Fibroblast of pulmonary artery (primary cell): ENCODE results near the gene AP2S1.
"Not testable (repeated sequence)": the region's sequence is repeated elsewhere in the genome, so short reads cannot be mapped to it uniquely, and the experiment has no call there.

Experiments used
- DNase-seq: peaks from one replicate; pipeline ENCODE4 v3.0.0-alpha.2; 2010; ENCODE audit warnings: low read depth
- H3K4me3 ChIP-seq: replicated peaks from 2 replicates; pipeline ENCODE4 v1.5.1; 2011; ENCODE audit warnings: low read depth, mild to moderate bottlenecking, control low read depth, low read length, moderate library complexity
- TF ChIP-seq, protein P1 (sequence below): IDR thresholded peaks from 2 replicates; pipeline ENCODE4 v1.5.1; 2011; ENCODE audit warnings: mild to moderate bottlenecking, control low read depth, low read length, inconsistent platforms; ENCODE audit errors: missing control alignments

AP2S1 gene

DNA sequence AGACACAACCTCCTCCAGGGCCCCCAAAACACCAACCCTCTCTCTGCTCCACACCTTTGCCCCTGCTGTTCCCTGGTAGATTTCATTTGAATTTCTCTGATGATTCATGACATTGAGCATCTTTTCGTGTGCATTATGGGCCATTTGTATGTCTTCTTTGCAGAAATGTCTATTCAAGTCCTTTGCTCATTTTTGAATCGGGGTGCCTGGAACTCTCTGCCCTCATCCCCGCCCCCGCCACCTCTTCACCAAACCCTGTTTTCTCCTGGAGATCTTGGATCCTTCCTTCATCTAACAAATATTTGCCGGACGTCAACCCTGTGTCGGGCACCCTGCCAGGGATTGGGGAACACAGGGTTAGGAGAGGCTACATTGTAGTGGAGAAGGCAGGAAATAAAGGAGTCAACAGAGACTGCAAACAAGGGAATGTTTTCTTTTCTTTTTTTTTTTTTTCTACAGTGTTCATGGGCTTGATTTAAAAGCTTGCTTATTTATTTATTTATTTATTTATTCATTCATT lies 36.7 kb downstream of the AP2S1 start:
- TF ChIP-seq, protein P1, sequence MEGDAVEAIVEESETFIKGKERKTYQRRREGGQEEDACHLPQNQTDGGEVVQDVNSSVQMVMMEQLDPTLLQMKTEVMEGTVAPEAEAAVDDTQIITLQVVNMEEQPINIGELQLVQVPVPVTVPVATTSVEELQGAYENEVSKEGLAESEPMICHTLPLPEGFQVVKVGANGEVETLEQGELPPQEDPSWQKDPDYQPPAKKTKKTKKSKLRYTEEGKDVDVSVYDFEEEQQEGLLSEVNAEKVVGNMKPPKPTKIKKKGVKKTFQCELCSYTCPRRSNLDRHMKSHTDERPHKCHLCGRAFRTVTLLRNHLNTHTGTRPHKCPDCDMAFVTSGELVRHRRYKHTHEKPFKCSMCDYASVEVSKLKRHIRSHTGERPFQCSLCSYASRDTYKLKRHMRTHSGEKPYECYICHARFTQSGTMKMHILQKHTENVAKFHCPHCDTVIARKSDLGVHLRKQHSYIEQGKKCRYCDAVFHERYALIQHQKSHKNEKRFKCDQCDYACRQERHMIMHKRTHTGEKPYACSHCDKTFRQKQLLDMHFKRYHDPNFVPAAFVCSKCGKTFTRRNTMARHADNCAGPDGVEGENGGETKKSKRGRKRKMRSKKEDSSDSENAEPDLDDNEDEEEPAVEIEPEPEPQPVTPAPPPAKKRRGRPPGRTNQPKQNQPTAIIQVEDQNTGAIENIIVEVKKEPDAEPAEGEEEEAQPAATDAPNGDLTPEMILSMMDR: no peak
- DNase-seq: peak; percentile 92
- no peak overlapping the region for H3K4me3 ChIP-seq

DNA sequence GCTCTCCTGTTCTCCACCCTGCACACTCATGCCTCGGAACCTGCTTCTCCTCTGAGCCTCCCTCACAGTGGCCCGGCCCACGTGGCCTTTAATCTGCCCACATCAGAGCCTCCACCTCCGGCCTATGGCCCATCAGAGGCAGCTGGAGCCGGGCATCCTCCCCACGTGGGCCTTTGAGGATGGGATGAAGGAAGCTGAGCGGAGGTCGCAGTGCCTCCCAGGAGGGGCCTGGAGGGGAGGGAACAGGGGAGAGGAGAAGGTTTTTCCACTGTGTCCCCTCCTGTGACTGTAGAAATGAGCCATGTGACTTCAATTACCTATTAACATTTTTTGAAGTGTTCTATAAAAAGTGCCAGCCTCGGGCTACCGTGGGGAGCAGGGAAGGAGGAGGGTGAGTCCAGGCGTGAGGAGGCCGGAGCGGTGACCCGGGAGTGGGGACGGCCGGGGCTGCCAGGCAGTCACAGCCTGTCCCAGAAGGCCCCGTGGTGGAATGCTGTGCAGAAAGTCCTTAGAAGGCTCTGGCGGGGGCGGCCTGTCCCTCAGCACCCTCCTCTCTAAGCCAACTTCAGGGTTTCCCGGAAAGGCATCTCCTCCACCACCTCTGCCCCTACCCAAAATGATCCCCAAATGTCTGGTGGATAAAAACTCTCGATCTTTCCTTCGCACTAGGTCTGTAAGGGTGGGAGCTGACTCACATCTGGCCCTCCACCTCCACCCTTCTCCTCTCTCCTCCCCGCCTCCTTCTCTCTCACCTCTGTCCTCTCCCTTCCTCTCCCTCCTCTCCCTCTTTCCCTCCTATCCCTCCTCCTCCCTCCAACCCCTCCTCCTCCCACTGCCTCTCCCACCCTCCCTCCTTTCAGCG lies 37.4 kb downstream of the AP2S1 start:
- TF ChIP-seq, protein P1: no peak
- DNase-seq: peak; percentile 13
- no peak overlapping the region for H3K4me3 ChIP-seq

DNA sequence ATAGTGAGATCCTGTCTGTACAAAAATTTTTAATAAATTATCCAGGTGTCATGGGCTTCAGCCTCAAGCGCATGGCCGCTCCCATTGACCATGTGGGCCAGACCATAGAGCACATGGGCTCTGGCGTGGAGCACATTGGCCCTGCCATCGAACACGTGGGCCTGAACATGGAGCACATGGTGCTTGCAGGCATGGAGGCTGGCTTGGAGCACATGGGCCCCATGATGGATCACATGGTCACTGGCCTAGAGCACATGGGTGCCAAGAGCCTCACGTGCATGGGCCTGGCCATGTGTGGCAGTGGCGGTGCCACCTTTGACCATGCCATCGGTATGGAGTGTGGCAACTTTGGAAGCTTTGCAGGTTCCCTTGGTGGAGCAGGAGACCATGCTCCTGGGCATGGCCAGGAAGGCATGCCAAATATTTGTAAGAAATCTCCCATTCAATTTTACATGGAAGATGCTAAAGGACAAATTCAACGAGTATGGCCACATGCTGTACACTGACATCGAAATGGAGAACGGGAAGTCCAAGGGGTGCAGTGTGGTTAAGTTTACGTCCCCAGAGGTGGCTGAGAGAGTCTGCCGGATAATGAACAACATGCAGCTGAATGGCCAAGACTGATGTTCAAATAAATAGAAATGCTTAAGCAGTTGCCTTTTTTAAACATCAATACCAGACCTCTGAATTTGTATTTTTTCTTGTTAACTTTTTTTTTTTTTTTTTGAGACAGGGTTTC lies 40.9 kb downstream of the AP2S1 start:
- TF ChIP-seq, protein P1: no peak
- no peak overlapping the region for H3K4me3 ChIP-seq
- DNase-seq: no peak

DNA sequence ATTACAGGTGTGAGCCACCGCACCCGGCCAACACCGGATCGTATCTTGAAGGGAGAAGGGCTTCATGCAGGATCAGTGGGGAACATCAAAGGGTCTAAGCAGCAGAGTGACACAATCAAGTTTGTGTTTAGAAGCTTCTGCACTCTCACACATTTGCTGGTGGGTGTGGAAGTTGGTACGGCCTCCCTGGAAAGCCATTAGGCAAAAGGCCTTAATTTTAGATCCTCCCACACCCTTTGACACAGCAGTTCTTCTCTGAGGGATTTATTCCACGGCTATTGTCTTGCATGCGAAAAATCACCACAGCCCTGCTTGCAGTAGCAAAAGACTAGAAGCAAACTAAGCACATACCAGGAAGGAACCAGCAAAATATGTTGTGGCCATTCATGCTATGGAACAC lies 44.0 kb downstream of the AP2S1 start:
- no peak for DNase-seq
- no peak overlapping the region for H3K4me3 ChIP-seq
- TF ChIP-seq, protein P1: no peak

DNA sequence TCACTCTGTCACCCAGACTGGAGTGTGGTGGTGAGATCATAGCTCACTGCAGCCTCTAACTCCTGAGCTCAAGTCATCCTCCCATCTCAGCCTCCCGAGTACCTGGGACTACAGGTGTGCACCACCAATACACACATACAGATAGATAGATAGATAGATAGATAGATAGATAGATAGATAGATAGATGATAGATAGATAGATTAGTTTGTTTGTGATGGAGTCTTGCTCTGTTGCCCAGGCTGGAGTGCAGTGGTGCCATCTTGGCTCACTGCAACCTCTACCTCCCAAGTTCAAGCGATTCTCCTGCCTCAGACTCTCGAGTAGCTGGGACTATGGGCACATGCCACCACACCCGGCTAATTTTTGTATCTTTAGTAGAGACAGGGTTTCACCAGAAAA lies 46.2 kb downstream of the AP2S1 start:
- not testable (repeated sequence) for H3K4me3 ChIP-seq

DNA sequence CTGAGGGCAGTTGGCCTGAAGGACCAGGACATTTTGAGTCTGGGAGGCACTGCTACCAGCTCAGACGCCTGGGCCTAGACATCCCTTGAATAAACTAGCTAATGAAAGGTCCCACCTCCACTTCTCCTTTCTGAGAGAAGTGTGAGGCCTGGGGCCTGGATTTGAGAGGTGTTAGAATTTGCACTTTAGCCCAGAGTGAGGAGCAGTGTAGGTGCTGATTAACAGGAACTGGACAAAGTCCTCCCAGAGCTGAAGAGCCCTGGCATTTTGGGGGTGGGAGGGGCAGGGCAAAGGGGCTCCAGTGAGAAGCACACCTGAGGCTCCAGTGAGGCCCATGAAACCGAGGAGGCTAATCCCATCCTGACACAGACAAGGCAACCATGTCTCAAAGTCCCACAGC lies 47.1 kb downstream of the AP2S1 start:
- TF ChIP-seq, protein P1: no peak
- no peak overlapping the region for H3K4me3 ChIP-seq
- DNase-seq: no peak

More for the DNA sequence above, 46.2 kb downstream of the AP2S1 start:
- DNase-seq: not testable (repeated sequence)

DNA sequence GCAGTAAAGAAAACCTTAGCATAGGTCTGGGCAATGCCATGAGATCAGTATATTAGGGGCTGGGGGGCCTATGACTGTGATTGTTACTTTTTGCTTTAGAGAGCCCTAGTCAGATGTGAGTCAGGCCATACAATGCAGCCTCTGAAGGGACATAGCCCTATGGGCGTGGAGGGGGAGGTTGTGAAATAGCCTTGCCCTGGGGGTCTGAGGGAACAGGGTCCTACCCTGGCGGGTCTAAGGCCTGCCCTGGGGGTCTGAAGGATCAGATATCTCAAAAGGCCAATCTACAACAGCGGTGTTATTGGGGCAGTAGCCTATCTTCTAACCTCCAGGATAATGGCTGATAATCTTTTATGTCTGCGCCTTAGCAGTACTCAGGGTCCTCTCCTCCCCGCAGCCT lies 48.5 kb downstream of the AP2S1 start:
- TF ChIP-seq, protein P1: no peak
- no peak for DNase-seq
- no peak overlapping the region for H3K4me3 ChIP-seq
